Right forelimb (tissue), 1 donor: ENCODE results near the gene ZNF516.

Experiments used
- DNase-seq: peaks from one replicate; pipeline ENCODE4 v3.0.0-alpha.2; 2018

The ZNF516 gene

DNA sequence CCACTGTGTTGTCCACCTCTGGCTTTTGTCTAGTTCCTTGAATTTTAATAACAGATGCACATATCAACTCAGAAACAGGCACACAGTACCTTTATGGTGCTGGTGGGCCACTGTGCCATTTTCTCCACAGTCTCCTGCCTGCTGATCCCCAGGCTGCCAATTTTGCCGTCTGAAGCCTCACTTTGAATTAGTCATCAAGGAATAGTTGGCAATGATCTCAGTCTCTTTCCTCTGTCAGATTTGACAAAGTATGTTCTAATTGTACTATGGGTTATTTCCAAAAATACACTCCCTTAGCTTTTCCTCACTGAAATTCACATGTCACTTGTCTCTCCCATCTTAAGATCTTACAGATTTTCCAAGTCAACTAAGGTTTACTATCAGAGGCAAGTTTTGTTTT, 140.7 kb downstream of the ZNF516 start:
- DNase-seq, result no peak

- no peak for DNase-seq
These were observed 141.5 kb downstream of the ZNF516 start for GRCh38 chr18:76353500-76353899.

GRCh38 chr18:76353046-76353445, 142.0 kb downstream of the ZNF516 start:
- DNase-seq, result no peak

DNA sequence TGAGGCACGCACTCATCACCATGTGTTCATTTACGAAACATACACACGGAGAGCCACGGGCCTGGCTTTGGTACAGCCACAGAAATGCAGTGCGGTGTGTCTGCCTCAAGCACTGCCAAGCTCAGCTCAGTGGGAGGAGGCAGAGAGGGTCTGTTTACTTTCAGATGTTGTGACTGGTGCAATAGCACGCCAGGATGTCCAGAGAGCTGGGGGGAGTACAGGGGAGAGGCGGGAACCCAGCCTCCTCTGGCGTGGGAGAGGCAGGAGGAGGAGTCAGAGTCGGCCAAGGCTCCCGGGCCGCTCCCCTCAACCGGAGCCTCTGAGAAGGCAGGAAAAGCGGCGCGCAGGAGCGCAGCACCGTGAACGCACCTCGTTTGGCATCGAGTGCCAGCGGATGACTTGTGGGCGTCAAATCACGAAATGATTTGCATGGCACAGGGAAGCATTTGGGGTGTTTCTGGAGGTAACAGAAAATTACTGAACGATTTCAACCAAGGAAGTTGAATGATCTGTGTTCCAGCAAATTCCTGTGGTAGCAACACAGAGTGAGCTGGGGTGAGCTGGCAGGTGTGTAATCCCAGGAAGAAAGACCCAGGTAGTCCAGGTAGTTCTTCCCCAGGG, 143.0 kb downstream of the ZNF516 start:
- peak; percentile 64 for DNase-seq

GRCh38 chr18:76350134-76351025, 144.7 kb downstream of the ZNF516 start:
- no peak for DNase-seq

- peak; percentile 82 for DNase-seq
These were observed 145.9 kb downstream of the ZNF516 start for GRCh38 chr18:76349067-76349715.

- no peak for DNase-seq
These were observed 146.6 kb downstream of the ZNF516 start for GRCh38 chr18:76348267-76349066.

DNA sequence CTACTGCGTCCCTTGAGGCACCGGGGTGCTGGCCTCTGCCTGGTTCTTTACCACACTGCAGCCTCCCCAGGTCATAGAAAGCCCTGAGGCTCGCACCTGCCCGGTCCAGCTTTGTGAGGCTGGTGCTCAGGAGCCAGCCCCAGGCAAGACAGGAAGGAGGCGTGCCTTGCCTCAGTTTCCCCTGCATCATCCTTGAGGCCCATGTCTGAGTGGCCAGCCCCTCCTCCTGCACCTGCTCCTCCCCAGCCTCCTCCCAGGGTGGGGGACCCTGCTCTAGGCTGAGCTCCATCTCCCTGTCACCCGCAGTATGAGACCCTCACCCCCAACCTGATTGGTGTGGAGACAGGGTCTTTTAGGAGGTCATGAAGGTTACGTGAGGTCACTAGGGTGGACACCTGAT, 147.7 kb downstream of the ZNF516 start:
- no peak for DNase-seq

- DNase-seq, result no peak
These were observed 148.4 kb downstream of the ZNF516 start for GRCh38 chr18:76346490-76347130.

- DNase-seq, result no peak
These were observed 149.1 kb downstream of the ZNF516 start for GRCh38 chr18:76345901-76346300.

GRCh38 chr18:76343938-76344569, 151.0 kb downstream of the ZNF516 start:
- no peak for DNase-seq

- no peak for DNase-seq
These were observed 154.6 kb downstream of the ZNF516 start for GRCh38 chr18:76340410-76340809.

- DNase-seq, result no peak
These were observed 155.8 kb downstream of the ZNF516 start for GRCh38 chr18:76339246-76339620.

DNA sequence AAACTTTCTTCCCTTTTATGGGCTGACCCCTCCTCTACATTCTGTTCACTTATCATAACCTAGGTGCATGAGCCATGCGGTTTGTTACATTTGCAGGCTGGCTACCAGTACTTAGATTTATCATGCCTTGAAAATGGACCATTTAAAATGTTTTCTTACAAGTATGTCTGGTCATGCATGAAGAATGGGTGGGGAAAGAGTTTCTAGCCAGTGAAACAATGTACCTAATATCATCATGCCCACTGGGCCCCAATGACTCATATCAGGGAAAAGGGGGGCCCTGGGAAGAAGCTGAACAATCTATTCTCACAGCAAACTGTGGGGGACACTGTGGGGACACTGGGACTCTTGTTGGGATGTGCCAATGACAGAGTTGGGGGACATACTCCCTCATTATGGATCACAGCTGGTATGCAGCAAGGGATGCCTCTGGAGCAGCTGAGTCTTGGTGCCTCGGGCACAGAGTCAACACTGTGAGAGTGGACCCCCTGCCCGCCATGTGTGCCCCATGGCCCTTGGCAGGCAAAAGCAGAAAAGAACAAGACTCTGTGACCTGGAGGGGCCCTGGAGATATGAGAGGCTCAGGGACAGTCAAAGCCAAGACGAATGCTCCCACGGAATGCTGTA, 156.3 kb downstream of the ZNF516 start:
- DNase-seq, result no peak

DNA sequence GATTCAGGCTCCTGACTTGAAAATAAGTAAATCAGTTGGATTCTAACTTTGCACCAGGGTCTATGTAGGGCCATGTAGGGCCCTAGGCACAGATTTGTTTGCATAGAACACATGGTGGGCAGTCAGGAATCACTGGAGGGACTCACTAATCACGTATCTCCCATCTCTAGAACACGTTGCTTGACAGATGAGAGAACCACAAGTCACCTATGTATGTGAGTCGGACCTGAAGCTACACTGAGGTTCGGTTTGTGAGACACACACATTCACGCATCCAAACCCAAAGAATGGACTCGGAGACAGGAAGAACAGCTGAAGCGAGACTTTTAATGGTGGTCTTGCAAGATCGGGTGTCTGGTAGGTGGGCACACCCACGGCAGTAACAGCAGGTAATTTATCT, 157.0 kb downstream of the ZNF516 start:
- DNase-seq, result no peak

GRCh38 chr18:76335859-76336640, 159.0 kb downstream of the ZNF516 start:
- no peak for DNase-seq

- no peak for DNase-seq
These were observed 166.9 kb downstream of the ZNF516 start for GRCh38 chr18:76328140-76328539.

GRCh38 chr18:76323891-76324290, 171.2 kb downstream of the ZNF516 start:
- DNase-seq, result no peak

GRCh38 chr18:76322686-76323085, 172.4 kb downstream of the ZNF516 start:
- DNase-seq, result no peak

DNA sequence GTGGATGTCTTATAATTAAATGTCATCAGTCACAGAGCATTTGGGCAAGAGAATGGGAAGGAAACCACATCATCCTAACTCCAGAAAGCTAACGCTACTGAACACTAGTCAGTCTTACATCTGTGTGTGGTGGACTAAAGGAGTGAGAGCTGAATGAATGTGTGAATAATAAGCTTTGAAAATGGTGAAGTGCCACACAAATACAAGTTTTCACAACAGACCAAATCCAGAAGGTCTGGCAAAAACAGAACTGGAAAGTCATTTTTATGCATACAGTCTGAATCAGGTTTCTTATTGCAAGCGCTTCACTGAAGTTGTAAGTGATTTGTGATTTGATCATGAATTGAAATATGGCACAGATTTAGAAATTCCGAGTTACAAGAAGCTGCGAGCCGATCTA, 175.7 kb downstream of the ZNF516 start:
- DNase-seq, result no peak

- DNase-seq, result no peak
These were observed 176.4 kb downstream of the ZNF516 start for GRCh38 chr18:76318607-76319006.
